Activated T-cell treated with anti-CD3 and anti-CD28 coated beads for 1 hour (primary cell): ENCODE data around the gene PILRB.

ENCODE experiments used
- DNase-seq: peaks from one replicate; pipeline ENCODE4 v3.0.0-alpha.2; 2020; ENCODE audit warnings: low read depth

The PILRB gene

GRCh38 chr7:100407285-100408180 is 49.6 kb downstream of the PILRB start:
- no peak for DNase-seq

GRCh38 chr7:100411101-100411500 is 53.2 kb downstream of the PILRB start:
- no peak for DNase-seq

- no peak for DNase-seq
Observed at GRCh38 chr7:100413346-100413745, 55.4 kb downstream of the PILRB start.

GRCh38 chr7:100413889-100414288 is 56.0 kb downstream of the PILRB start:
- no peak for DNase-seq

GRCh38 chr7:100415448-100415847 is 57.5 kb downstream of the PILRB start:
- DNase-seq: no peak
